H9 (cell line): ENCODE data around the gene ERFE. TPM values are rescaled to one million over a fixed set of nuclear protein-coding genes. Genes with fewer than 3 reads are reported as not detected.

Experiments
- DNase-seq: peaks from one replicate; pipeline ENCODE4 v3.0.0-alpha.2; 2017
- H2AFZ ChIP-seq: one replicate; pipeline ENCODE4 v1.6.1; 2013; ENCODE audit warnings: mild to moderate bottlenecking, low read length, control low read depth, moderate library complexity
- H2AK5ac ChIP-seq: 2 replicates; pipeline ENCODE4 v1.6.1; 2013; ENCODE audit warnings: low read length, control low read depth, mixed read lengths; ENCODE audit not compliant: insufficient read length
- H2BK120ac ChIP-seq: one replicate; pipeline ENCODE4 v1.6.1; 2013; ENCODE audit warnings: low read depth, mild to moderate bottlenecking, low read length, control low read depth, inconsistent platforms; ENCODE audit not compliant: poor library complexity, severe bottlenecking
- H2BK12ac ChIP-seq: 2 replicates; pipeline ENCODE4 v1.6.1; 2013; ENCODE audit warnings: low read length, control low read depth, mixed read lengths, low read depth; ENCODE audit not compliant: insufficient read length
- H2BK15ac ChIP-seq: 2 replicates; pipeline ENCODE4 v1.6.1; 2013; ENCODE audit warnings: low read depth, low read length, control low read depth
- H2BK20ac ChIP-seq: one replicate; pipeline ENCODE4 v1.6.1; 2013; ENCODE audit warnings: low read depth, mild to moderate bottlenecking, low read length, control low read depth, inconsistent platforms; ENCODE audit not compliant: poor library complexity, severe bottlenecking
- H2BK5ac ChIP-seq: 2 replicates; pipeline ENCODE4 v1.6.1; 2013; ENCODE audit warnings: low read length, control low read depth, mixed read lengths; ENCODE audit not compliant: insufficient read length
- H3K14ac ChIP-seq: 2 replicates; pipeline ENCODE4 v1.6.1; 2013; ENCODE audit warnings: low read length, control low read depth; ENCODE audit not compliant: insufficient read depth
- H3K18ac ChIP-seq: 2 replicates; pipeline ENCODE4 v1.6.1; 2013; ENCODE audit warnings: low read depth, mild to moderate bottlenecking, mixed read lengths, low read length, control low read depth; ENCODE audit not compliant: insufficient read length
- H3K23ac ChIP-seq: 2 replicates; pipeline ENCODE4 v1.6.1; 2013; ENCODE audit warnings: low read length, control low read depth, mixed read lengths, low read depth; ENCODE audit not compliant: insufficient read length
- H3K23me2 ChIP-seq: 2 replicates; pipeline ENCODE4 v1.6.1; 2013; ENCODE audit warnings: low read depth, mild to moderate bottlenecking, mixed read lengths, low read length, control low read depth; ENCODE audit not compliant: insufficient read length, poor library complexity, severe bottlenecking
- H3K27ac ChIP-seq: 2 replicates; pipeline ENCODE4 v1.5.1; 2013; ENCODE audit warnings: low read length, control low read depth, mixed read lengths, low read depth; ENCODE audit not compliant: insufficient read length
- H3K27me3 ChIP-seq: 2 replicates; pipeline ENCODE4 v1.6.1; 2013; ENCODE audit warnings: low read length, control low read depth, inconsistent platforms; ENCODE audit not compliant: insufficient read depth
- H3K4ac ChIP-seq: 2 replicates; pipeline ENCODE4 v1.6.1; 2013; ENCODE audit warnings: low read depth, mild to moderate bottlenecking, control low read depth, inconsistent platforms, low read length, moderate library complexity
- H3K4me1 ChIP-seq: 2 replicates; pipeline ENCODE4 v1.6.1; 2013; ENCODE audit warnings: low read length, control low read depth, inconsistent platforms; ENCODE audit not compliant: insufficient read depth
- H3K4me2 ChIP-seq: 2 replicates; pipeline ENCODE4 v1.6.1; 2013; ENCODE audit warnings: low read length, control low read depth, mixed read lengths; ENCODE audit not compliant: insufficient read length, insufficient read depth
- H3K56ac ChIP-seq: 2 replicates; pipeline ENCODE4 v1.6.1; 2013; ENCODE audit warnings: low read depth, mild to moderate bottlenecking, mixed read lengths, low read length, control low read depth; ENCODE audit not compliant: insufficient read length
- H3K79me1 ChIP-seq: 2 replicates; pipeline ENCODE4 v1.6.1; 2013; ENCODE audit warnings: low read depth, mild to moderate bottlenecking, moderate library complexity, low read length, control low read depth, inconsistent platforms; ENCODE audit not compliant: insufficient read depth, poor library complexity, severe bottlenecking
- H3K79me2 ChIP-seq: 2 replicates; pipeline ENCODE4 v1.6.1; 2013; ENCODE audit warnings: low read length, control low read depth, inconsistent platforms; ENCODE audit not compliant: insufficient read depth
- H3K9ac ChIP-seq: 2 replicates; pipeline ENCODE4 v1.6.1; 2013; ENCODE audit warnings: low read length, control low read depth, mixed read lengths; ENCODE audit not compliant: insufficient read length; ENCODE audit errors: extremely low read depth
- H3K9me3 ChIP-seq: one replicate; pipeline ENCODE4 v1.6.1; 2013; ENCODE audit warnings: low read depth, low read length, inconsistent platforms; ENCODE audit not compliant: control insufficient read depth
- H3T11ph ChIP-seq: one replicate; pipeline ENCODE4 v1.6.1; 2013; ENCODE audit warnings: mild to moderate bottlenecking, low read length, control low read depth, inconsistent platforms
- H4K20me1 ChIP-seq: one replicate; pipeline ENCODE4 v1.6.1; 2013; ENCODE audit not compliant: control insufficient read depth, insufficient read length, insufficient read depth
- H4K5ac ChIP-seq: 2 replicates; pipeline ENCODE4 v1.6.1; 2013; ENCODE audit warnings: low read depth, mild to moderate bottlenecking, mixed read lengths, low read length, control low read depth; ENCODE audit not compliant: insufficient read length
- H4K8ac ChIP-seq: replicated peaks from 2 replicates; pipeline ENCODE4 v1.6.1; 2013; ENCODE audit warnings: low read length, control low read depth, mixed read lengths, low read depth; ENCODE audit not compliant: insufficient read length
- H4K91ac ChIP-seq: 2 replicates; pipeline ENCODE4 v1.6.1; 2013; ENCODE audit warnings: low read depth, mild to moderate bottlenecking, moderate library complexity, mixed read lengths, low read length, control low read depth; ENCODE audit not compliant: insufficient read length
- H3K27ac Mint-ChIP-seq, 3 experiments: 2 replicates in 2 of 3; 3 replicates in 1 of 3; pipeline ENCODE4 v1.8.0; 2020 to 2021; ENCODE audit warnings: mixed read lengths in 3 of 3, mild to moderate bottlenecking in 1 of 3, moderate library complexity in 1 of 3
- H3K27me3 Mint-ChIP-seq: 2 replicates; pipeline ENCODE4 v1.8.0; 2021; ENCODE audit warnings: low read depth, mild to moderate bottlenecking, moderate library complexity, mixed read lengths
- H3K36me3 Mint-ChIP-seq, 3 experiments: 2 replicates in 2 of 3; 3 replicates in 1 of 3; pipeline ENCODE4 v1.8.0; 2020 to 2021; ENCODE audit warnings: low read depth in 3 of 3, mixed read lengths in 3 of 3; ENCODE audit not compliant: insufficient read depth in 1 of 3
- H3K4me1 Mint-ChIP-seq, 2 experiments: 2 replicates each; pipeline ENCODE4 v1.8.0; 2020; ENCODE audit warnings: mixed read lengths in 2 of 2
- H3K4me3 Mint-ChIP-seq, 2 experiments: 2 replicates in 1 of 2; 3 replicates in 1 of 2; pipeline ENCODE4 v1.8.0; 2020 to 2021; ENCODE audit warnings: mild to moderate bottlenecking in 2 of 2, mixed read lengths in 2 of 2, moderate library complexity in 1 of 2
- H3K9me3 Mint-ChIP-seq, 2 experiments: 2 replicates in 1 of 2; 3 replicates in 1 of 2; pipeline ENCODE4 v1.8.0; 2020; ENCODE audit warnings: mild to moderate bottlenecking in 2 of 2, mixed read lengths in 2 of 2, moderate library complexity in 1 of 2
- WGBS: extraction: QIAGEN DNeasy Blood & Tissue Kit; methylation state at CpG from one replicate; pipeline ENCODE4 v1.1.7; 2013; ENCODE audit warnings: missing lambda C conversion rate, low lambda C conversion rate, mixed read lengths; ENCODE audit not compliant: insufficient read length; ENCODE audit errors: extremely low coverage; 5-methylcytosine and 5-hydroxymethylcytosine counted together
- total RNA-seq: library from RNA; stranded (reverse); gene quantifications from 2 replicates; pipeline ENCODE4 v1.2.1, GENCODE V29; 2021
- TF ChIP-seq, protein P1 (sequence below): fragments of 200-600 bp; sonication (generic); conservative IDR thresholded peaks from 3 replicates; pipeline ENCODE4 v1.8.0; 2021; ENCODE audit warnings: antibody characterized with exemption, mild to moderate bottlenecking

The ERFE gene
- total RNA-seq, 1 experiment from 2014 or later = 2.1 TPM

DNA sequence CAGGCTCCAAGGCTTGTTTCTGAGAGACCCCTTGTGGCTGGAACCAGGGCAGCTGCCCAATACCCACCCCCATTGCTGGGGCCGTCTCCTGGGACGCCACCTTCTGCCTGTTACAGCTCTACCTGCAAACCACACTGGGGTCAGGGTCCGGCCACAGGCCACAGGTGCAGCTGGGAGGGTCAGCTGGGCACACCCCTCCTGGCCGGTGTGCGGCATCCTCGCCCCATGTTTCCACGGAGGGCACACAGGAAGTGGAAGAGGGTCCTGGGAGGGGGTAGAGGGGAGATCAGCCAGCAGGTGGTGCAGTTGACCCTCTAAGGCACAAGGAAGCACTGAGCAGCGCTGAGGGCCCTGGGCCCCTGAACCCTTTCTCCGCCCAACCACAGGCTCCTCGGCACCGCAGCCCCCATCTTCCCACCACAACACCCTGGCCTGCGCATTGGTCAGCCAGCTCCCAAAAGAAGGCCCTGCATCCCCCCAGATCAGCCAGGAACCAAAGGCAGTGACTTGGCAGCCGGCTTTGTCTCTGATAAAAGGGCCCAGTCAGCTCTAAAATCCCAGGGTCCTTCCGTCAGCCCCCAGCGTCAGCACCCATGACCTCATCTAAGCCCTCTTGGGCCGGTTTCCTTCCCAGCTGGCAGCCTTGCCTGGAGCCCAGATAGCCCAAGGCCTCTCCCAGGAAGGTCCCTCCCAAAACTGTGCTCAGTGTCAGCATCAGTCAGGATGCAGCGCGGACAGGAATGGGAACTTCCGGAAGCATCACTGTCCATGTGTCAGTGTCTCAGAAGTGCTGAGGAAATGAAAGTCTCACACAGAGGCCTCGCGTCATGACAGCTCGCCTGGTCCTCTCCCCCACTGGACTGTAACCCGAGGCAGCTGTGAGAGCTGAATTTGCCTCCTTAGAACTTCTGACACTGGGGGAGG, 1.7 kb downstream of the ERFE start:
- Histone ChIP-seq H3K18ac (no peak overlapping the region), H4K8ac (no peak overlapping the region), H3K4me2 (no peak overlapping the region), H2BK15ac (no peak overlapping the region), H2BK12ac (no peak overlapping the region), H3K4me1 (no peaks in the 10 kb centered on the region), H3K14ac (no peak overlapping the region), H3T11ph (no peak overlapping the region), H2AK5ac (no peak overlapping the region), H3K9me3 (no peaks in the 10 kb centered on the region), H3K23ac (no peak overlapping the region), H3K79me2 (no peaks in the 10 kb centered on the region), H2BK120ac (no peak overlapping the region), H3K79me1 (no peaks in the 10 kb centered on the region), H3K4ac (no peak overlapping the region), H4K20me1 (no peaks in the 10 kb centered on the region), H4K5ac (no peak overlapping the region), H3K27ac (no peak overlapping the region), H2AFZ (no peak overlapping the region), H3K27me3 (peaks cover 15% of the 10 kb centered on the region; the same call in 1 of the 2 replicates), H2BK20ac (no peak overlapping the region), H3K23me2 (peaks cover 10% of the 10 kb centered on the region), H4K91ac (no peak overlapping the region), H3K9ac (no peak overlapping the region), H2BK5ac (no peak overlapping the region), H3K56ac (no peak overlapping the region)
- WGBS = no CpG with 5 or more reads among the region's 23 CpGs
- peak overlapping the region in 1 of 2 experiments; percentile 79; a peak in 2 of 5 replicates for H3K4me3 Mint-ChIP-seq
- peaks cover 60% of the 10 kb centered on the region for H3K27me3 Mint-ChIP-seq
- H3K9me3 Mint-ChIP-seq = peaks cover 0 to 4% of the 10 kb centered on the region in 2 experiments; a peak in 1 of 5 replicates
- TF ChIP-seq, protein P1, sequence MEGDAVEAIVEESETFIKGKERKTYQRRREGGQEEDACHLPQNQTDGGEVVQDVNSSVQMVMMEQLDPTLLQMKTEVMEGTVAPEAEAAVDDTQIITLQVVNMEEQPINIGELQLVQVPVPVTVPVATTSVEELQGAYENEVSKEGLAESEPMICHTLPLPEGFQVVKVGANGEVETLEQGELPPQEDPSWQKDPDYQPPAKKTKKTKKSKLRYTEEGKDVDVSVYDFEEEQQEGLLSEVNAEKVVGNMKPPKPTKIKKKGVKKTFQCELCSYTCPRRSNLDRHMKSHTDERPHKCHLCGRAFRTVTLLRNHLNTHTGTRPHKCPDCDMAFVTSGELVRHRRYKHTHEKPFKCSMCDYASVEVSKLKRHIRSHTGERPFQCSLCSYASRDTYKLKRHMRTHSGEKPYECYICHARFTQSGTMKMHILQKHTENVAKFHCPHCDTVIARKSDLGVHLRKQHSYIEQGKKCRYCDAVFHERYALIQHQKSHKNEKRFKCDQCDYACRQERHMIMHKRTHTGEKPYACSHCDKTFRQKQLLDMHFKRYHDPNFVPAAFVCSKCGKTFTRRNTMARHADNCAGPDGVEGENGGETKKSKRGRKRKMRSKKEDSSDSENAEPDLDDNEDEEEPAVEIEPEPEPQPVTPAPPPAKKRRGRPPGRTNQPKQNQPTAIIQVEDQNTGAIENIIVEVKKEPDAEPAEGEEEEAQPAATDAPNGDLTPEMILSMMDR = peak; percentile 59; the same call in 2 of the 3 replicates
- no peak overlapping the region; a peak in 1 of 7 replicates for H3K27ac Mint-ChIP-seq
- H3K4me1 Mint-ChIP-seq = peaks cover 13 to 18% of the 10 kb centered on the region in 2 experiments
- H3K36me3 Mint-ChIP-seq = no peaks in the 10 kb centered on the region; a peak in 1 of 7 replicates
- peak; percentile 77 for DNase-seq
